ENCODE data around the gene C2orf78.

C2orf78 gene

DNA sequence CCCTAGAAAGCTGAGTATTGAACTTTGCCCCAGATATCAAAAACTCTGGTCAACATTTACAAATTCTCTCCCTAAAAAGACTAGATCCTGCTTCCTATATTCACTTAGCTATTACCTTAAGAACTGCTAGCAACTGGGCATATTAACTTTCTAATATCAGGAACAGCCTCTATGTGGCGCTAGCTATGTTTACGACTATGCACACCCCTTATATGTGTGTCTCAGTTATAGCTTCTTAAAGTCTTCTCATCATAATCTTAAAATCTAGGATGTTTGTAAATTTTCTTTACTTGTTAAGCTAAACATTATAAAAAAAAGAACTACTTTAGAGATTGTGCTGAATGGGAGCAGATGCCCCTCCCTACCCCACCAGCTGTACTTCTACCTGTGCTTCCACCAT, 43.0 kb downstream of the C2orf78 start:
- Histone ChIP-seq H3K36me3 (ENCODE audit: insufficient read depth, low read length) (peaks cover 11% of the 10 kb centered on the region), H3K9ac (ENCODE audit: low read depth, low read length) (no peak overlapping the region), H3K27ac (ENCODE audit: low read depth, low read length) (no peak overlapping the region), H3K4me3 (ENCODE audit: low read length) (no peak overlapping the region), H3K4me1 (ENCODE audit: insufficient read depth, low read length) (peaks cover 3% of the 10 kb centered on the region; the same call in 1 of the 2 replicates), H3K27me3 (ENCODE audit: insufficient read depth, low read length) (peaks cover 26% of the 10 kb centered on the region), H3K9me3 (ENCODE audit: insufficient read depth, low read depth, low read length) (no peaks in the 10 kb centered on the region; the same call in 1 of the 2 replicates)
- WGBS: 100% methylated on average over 2 of the region's 2 CpGs

GRCh38 chr2:73827660-73828388, 43.8 kb downstream of the C2orf78 start:
- Histone ChIP-seq H3K9ac (ENCODE audit: low read depth, low read length) (no peak overlapping the region), H3K27me3 (ENCODE audit: insufficient read depth, low read length) (peaks cover 26% of the 10 kb centered on the region), H3K4me3 (ENCODE audit: low read length) (peak overlapping the region; percentile 79), H3K36me3 (ENCODE audit: insufficient read depth, low read length) (peaks cover 17% of the 10 kb centered on the region), H3K4me1 (ENCODE audit: insufficient read depth, low read length) (peaks cover 3% of the 10 kb centered on the region; the same call in 1 of the 2 replicates), H3K9me3 (ENCODE audit: insufficient read depth, low read depth, low read length) (no peaks in the 10 kb centered on the region; the same call in 1 of the 2 replicates), H3K27ac (ENCODE audit: low read depth, low read length) (no peak overlapping the region)
- WGBS: 92% methylated on average over 8 of the region's 9 CpGs

GRCh38 chr2:73828389-73828817, 44.4 kb downstream of the C2orf78 start:
- 43% methylated on average over 2 of the region's 4 CpGs for WGBS
- H3K4me1 ChIP-seq (ENCODE audit: insufficient read depth, low read length): peaks cover 3% of the 10 kb centered on the region; the same call in 1 of the 2 replicates
- peaks cover 23% of the 10 kb centered on the region for H3K36me3 ChIP-seq (ENCODE audit: insufficient read depth, low read length)
- H3K9ac ChIP-seq (ENCODE audit: low read depth, low read length): no peak overlapping the region
- H3K9me3 ChIP-seq (ENCODE audit: insufficient read depth, low read depth, low read length): no peaks in the 10 kb centered on the region; the same call in 1 of the 2 replicates
- H3K27ac ChIP-seq (ENCODE audit: low read depth, low read length): peak overlapping the region; percentile 15; the same call in 1 of the 2 replicates
- H3K4me3 ChIP-seq (ENCODE audit: low read length): peak overlapping the region; percentile 79
- H3K27me3 ChIP-seq (ENCODE audit: insufficient read depth, low read length): peaks cover 26% of the 10 kb centered on the region

GRCh38 chr2:73828818-73829570, 45.0 kb downstream of the C2orf78 start, which contains the start of gene STAMBP:
STAMBP (plus strand) TSS chr2:73828961; CDS start chr2:73830857, 1,896 bp downstream.
- H3K36me3 ChIP-seq (ENCODE audit: insufficient read depth, low read length): peaks cover 27% of the 10 kb centered on the region
- H3K27me3 ChIP-seq (ENCODE audit: insufficient read depth, low read length): peaks cover 26% of the 10 kb centered on the region
- no peaks in the 10 kb centered on the region; the same call in 1 of the 2 replicates for H3K9me3 ChIP-seq (ENCODE audit: insufficient read depth, low read depth, low read length)
- H3K9ac ChIP-seq (ENCODE audit: low read depth, low read length): peak within 1 kb of the TSS; percentile 84
- H3K4me1 ChIP-seq (ENCODE audit: insufficient read depth, low read length): peaks cover 3% of the 10 kb centered on the region; the same call in 1 of the 2 replicates
- peak within 1 kb of the TSS; percentile 79 for H3K4me3 ChIP-seq (ENCODE audit: low read length)
- WGBS: under 1% methylated on average over 48 of the region's 48 CpGs
- H3K27ac ChIP-seq (ENCODE audit: low read depth, low read length): peak within 1 kb of the TSS; percentile 83

DNA sequence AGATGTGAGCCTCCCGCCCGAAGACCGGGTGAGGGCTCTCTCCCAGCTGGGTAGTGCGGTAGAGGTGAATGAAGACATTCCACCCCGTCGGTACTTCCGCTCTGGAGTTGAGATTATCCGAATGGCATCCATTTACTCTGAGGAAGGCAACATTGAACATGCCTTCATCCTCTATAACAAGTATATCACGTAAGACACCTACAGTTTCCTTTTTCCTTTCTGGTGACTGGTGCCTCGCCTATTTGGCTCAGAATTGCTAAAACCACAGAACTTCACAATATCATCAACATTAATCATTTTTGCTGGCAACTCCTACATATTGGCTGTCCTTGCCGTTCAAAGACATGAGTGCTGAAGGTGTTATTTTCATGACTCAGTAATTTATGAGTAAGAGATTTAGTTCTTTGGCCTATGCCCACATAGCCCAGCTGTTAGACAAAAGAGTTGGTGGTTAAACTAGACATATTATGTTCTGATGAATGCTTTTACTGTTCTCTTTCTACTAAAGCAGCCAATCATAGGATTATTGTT, 47.0 kb downstream of the C2orf78 start:
- Histone ChIP-seq H3K4me3 (ENCODE audit: low read length) (no peak overlapping the region), H3K9me3 (ENCODE audit: insufficient read depth, low read depth, low read length) (no peaks in the 10 kb centered on the region; the same call in 1 of the 2 replicates), H3K27ac (ENCODE audit: low read depth, low read length) (no peak overlapping the region), H3K27me3 (ENCODE audit: insufficient read depth, low read length) (peaks cover 16% of the 10 kb centered on the region), H3K4me1 (ENCODE audit: insufficient read depth, low read length) (peaks cover 3% of the 10 kb centered on the region; the same call in 1 of the 2 replicates), H3K9ac (ENCODE audit: low read depth, low read length) (no peak overlapping the region), H3K36me3 (ENCODE audit: insufficient read depth, low read length) (peaks cover 35% of the 10 kb centered on the region)
- 96% methylated on average over 11 of the region's 11 CpGs for WGBS

DNA sequence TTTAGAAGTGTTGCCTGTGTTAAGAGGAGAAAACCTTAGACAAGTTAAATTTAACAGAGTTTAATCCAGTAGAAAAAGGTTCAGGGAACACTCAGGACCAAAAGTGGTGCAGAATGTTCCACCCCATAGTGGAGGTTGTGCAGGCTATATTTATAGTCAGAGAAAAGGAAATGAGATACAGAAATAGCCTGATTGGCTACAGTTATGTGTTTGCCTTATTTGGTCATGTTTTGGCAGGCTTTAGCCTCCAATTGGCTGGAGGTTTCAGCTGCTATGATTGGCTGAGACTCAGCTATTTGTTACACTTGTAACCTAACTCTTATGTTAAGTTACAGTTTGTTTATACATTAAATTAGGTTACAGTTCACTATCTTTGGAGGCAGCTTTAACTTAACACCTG, 48.9 kb downstream of the C2orf78 start:
- no peak overlapping the region; the same call in 1 of the 2 replicates for H3K27ac ChIP-seq (ENCODE audit: low read depth, low read length)
- H3K36me3 ChIP-seq (ENCODE audit: insufficient read depth, low read length): peaks cover 44% of the 10 kb centered on the region
- H3K9me3 ChIP-seq (ENCODE audit: insufficient read depth, low read depth, low read length): no peaks in the 10 kb centered on the region; the same call in 1 of the 2 replicates
- no peak overlapping the region for H3K9ac ChIP-seq (ENCODE audit: low read depth, low read length)
- H3K4me1 ChIP-seq (ENCODE audit: insufficient read depth, low read length): peaks cover 3% of the 10 kb centered on the region; the same call in 1 of the 2 replicates
- no peaks in the 10 kb centered on the region for H3K27me3 ChIP-seq (ENCODE audit: insufficient read depth, low read length)
- H3K4me3 ChIP-seq (ENCODE audit: low read length): no peak overlapping the region

DNA sequence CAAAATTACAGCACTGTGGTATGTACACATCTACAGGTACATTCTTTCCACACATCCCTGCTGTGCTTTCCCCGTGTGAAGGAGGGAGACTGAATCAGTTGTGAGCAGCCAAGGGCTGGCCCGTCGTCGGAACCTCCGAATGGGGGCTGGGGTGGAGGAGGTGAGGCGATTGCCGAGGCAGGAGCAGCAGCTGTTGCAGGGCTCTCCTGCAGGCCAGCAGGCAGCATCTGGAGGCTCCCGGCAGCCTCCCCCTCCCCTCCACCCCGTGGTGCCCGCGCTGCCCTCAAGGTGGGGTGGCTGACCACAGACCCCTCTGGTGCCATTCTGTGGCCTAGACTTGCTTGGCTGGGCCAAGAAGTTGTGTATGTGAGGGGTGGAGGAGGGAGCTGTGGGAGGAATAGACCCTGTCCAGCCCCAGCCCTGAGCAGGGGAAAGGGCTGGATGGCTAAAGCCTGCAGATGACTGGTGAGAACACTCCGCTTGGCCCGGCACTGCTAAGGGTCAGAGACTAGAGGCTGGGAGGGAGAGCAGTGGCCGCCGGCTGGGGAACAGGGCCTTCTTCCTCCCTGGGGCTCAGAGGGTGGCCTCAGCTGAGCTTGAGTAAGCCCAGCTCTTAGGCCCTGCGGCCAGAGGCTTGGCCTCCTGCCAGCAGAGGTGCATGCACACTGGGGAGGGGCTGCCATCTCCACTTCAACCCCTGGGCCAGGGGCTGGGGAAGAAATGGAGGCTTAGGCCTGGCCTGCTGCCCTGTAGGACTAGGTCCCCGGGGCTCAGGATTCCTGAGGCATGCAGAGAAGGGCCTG, 52.4 kb downstream of the C2orf78 start:
- 92% methylated on average over 17 of the region's 17 CpGs for WGBS
- Histone ChIP-seq H3K4me1 (ENCODE audit: insufficient read depth, low read length) (no peaks in the 10 kb centered on the region), H3K9me3 (ENCODE audit: insufficient read depth, low read depth, low read length) (no peaks in the 10 kb centered on the region), H3K36me3 (ENCODE audit: insufficient read depth, low read length) (peaks cover 61% of the 10 kb centered on the region), H3K9ac (ENCODE audit: low read depth, low read length) (no peak overlapping the region), H3K4me3 (ENCODE audit: low read length) (no peak overlapping the region), H3K27ac (ENCODE audit: low read depth, low read length) (no peak overlapping the region), H3K27me3 (ENCODE audit: insufficient read depth, low read length) (no peaks in the 10 kb centered on the region)

GRCh38 chr2:73837847-73838585, 54.0 kb downstream of the C2orf78 start:
- 92% methylated on average over 4 of the region's 4 CpGs for WGBS
- H3K9me3 ChIP-seq (ENCODE audit: insufficient read depth, low read depth, low read length): no peaks in the 10 kb centered on the region
- H3K4me1 ChIP-seq (ENCODE audit: insufficient read depth, low read length): no peaks in the 10 kb centered on the region
- no peak overlapping the region for H3K9ac ChIP-seq (ENCODE audit: low read depth, low read length)
- H3K27me3 ChIP-seq (ENCODE audit: insufficient read depth, low read length): no peaks in the 10 kb centered on the region
- no peak overlapping the region for H3K4me3 ChIP-seq (ENCODE audit: low read length)
- H3K36me3 ChIP-seq (ENCODE audit: insufficient read depth, low read length): peaks cover 59% of the 10 kb centered on the region
- H3K27ac ChIP-seq (ENCODE audit: low read depth, low read length): no peak overlapping the region

- Histone ChIP-seq H3K4me3 (ENCODE audit: low read length) (no peak overlapping the region), H3K27ac (ENCODE audit: low read depth, low read length) (no peak overlapping the region), H3K9me3 (ENCODE audit: insufficient read depth, low read depth, low read length) (no peaks in the 10 kb centered on the region), H3K4me1 (ENCODE audit: insufficient read depth, low read length) (no peaks in the 10 kb centered on the region), H3K27me3 (ENCODE audit: insufficient read depth, low read length) (no peaks in the 10 kb centered on the region), H3K9ac (ENCODE audit: low read depth, low read length) (no peak overlapping the region), H3K36me3 (ENCODE audit: insufficient read depth, low read length) (peaks cover 57% of the 10 kb centered on the region)
- WGBS: 74% methylated on average over 2 of the region's 2 CpGs
Observed at GRCh38 chr2:73838889-73839534, 55.0 kb downstream of the C2orf78 start.

Data from HUES64 (cell line).